Measurements from ENCODE around the gene MSLN.
A peak's percentile ranks its signal among the peaks of the same experiment; 100 is the strongest.

DNA sequence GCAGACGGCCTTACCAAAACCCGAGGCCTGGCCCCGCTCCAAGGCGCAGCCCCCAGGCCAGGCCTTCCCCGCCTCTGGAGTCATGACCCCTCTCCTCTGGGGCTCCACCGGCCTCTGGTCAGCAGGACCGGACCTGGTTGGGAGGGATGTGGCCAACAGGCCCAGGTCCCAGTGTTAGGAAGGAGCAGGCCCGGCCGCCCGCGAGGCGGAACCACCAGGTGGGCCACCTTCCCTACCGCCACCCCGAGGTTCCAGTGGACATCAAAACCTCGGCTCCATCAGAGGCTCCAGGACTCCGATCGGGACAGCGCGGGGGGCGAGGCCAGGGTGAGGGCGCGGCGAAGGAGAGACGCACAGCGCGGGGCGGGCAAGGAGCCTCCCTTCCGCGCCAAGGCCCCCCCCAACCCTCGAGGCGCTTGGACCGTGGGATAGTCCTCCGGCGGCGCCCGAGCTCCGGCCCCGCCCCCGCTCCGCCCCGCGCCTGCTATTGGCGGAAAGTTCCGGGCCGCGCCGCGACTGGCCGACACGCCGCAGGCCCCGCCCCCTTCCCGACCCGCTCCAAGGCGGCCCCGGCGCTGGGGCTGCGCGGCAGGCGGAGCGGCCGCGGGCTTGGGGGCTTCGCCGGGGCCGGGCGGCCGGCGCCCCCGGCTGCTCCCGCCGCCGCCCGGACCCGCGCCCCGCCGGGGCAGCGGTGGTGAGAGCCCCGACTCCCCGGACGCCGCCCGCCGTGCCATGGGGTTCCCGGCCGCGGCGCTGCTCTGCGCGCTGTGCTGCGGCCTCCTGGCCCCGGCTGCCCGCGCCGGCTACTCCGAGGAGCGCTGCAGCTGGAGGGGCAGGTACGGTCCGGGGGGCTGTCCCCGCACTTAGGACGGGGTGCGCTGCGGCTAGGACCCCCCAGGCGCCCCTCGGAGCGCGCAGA, 45.7 kb upstream of the MSLN start, which contains the start of gene METRN:
- TF ChIP-seq, protein P1, sequence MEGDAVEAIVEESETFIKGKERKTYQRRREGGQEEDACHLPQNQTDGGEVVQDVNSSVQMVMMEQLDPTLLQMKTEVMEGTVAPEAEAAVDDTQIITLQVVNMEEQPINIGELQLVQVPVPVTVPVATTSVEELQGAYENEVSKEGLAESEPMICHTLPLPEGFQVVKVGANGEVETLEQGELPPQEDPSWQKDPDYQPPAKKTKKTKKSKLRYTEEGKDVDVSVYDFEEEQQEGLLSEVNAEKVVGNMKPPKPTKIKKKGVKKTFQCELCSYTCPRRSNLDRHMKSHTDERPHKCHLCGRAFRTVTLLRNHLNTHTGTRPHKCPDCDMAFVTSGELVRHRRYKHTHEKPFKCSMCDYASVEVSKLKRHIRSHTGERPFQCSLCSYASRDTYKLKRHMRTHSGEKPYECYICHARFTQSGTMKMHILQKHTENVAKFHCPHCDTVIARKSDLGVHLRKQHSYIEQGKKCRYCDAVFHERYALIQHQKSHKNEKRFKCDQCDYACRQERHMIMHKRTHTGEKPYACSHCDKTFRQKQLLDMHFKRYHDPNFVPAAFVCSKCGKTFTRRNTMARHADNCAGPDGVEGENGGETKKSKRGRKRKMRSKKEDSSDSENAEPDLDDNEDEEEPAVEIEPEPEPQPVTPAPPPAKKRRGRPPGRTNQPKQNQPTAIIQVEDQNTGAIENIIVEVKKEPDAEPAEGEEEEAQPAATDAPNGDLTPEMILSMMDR (CRISPR knock-in tag; IDR thresholded peaks at IDR 0.05), result peak; percentile 15; the same call in 1 of the 2 replicates
- TF ChIP-seq, protein P2, sequence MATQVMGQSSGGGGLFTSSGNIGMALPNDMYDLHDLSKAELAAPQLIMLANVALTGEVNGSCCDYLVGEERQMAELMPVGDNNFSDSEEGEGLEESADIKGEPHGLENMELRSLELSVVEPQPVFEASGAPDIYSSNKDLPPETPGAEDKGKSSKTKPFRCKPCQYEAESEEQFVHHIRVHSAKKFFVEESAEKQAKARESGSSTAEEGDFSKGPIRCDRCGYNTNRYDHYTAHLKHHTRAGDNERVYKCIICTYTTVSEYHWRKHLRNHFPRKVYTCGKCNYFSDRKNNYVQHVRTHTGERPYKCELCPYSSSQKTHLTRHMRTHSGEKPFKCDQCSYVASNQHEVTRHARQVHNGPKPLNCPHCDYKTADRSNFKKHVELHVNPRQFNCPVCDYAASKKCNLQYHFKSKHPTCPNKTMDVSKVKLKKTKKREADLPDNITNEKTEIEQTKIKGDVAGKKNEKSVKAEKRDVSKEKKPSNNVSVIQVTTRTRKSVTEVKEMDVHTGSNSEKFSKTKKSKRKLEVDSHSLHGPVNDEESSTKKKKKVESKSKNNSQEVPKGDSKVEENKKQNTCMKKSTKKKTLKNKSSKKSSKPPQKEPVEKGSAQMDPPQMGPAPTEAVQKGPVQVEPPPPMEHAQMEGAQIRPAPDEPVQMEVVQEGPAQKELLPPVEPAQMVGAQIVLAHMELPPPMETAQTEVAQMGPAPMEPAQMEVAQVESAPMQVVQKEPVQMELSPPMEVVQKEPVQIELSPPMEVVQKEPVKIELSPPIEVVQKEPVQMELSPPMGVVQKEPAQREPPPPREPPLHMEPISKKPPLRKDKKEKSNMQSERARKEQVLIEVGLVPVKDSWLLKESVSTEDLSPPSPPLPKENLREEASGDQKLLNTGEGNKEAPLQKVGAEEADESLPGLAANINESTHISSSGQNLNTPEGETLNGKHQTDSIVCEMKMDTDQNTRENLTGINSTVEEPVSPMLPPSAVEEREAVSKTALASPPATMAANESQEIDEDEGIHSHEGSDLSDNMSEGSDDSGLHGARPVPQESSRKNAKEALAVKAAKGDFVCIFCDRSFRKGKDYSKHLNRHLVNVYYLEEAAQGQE (IDR thresholded peaks at IDR 0.05; ENCODE audit: borderline replicate concordance in 1 of 2, low read depth in 1 of 2, low read length in 2 of 2), result no peak
- TF ChIP-seq RAD21 (CRISPR knock-in tag; IDR thresholded peaks at IDR 0.05), result no peak
- no peak for TF ChIP-seq SP1 (IDR thresholded peaks at IDR 0.05)
- TF ChIP-seq SP1 (CRISPR knock-in tag; IDR thresholded peaks at IDR 0.05), result peak; percentile 64
- TF ChIP-seq, protein P3, sequence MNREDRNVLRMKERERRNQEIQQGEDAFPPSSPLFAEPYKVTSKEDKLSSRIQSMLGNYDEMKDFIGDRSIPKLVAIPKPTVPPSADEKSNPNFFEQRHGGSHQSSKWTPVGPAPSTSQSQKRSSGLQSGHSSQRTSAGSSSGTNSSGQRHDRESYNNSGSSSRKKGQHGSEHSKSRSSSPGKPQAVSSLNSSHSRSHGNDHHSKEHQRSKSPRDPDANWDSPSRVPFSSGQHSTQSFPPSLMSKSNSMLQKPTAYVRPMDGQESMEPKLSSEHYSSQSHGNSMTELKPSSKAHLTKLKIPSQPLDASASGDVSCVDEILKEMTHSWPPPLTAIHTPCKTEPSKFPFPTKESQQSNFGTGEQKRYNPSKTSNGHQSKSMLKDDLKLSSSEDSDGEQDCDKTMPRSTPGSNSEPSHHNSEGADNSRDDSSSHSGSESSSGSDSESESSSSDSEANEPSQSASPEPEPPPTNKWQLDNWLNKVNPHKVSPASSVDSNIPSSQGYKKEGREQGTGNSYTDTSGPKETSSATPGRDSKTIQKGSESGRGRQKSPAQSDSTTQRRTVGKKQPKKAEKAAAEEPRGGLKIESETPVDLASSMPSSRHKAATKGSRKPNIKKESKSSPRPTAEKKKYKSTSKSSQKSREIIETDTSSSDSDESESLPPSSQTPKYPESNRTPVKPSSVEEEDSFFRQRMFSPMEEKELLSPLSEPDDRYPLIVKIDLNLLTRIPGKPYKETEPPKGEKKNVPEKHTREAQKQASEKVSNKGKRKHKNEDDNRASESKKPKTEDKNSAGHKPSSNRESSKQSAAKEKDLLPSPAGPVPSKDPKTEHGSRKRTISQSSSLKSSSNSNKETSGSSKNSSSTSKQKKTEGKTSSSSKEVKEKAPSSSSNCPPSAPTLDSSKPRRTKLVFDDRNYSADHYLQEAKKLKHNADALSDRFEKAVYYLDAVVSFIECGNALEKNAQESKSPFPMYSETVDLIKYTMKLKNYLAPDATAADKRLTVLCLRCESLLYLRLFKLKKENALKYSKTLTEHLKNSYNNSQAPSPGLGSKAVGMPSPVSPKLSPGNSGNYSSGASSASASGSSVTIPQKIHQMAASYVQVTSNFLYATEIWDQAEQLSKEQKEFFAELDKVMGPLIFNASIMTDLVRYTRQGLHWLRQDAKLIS (CRISPR knock-in tag; IDR thresholded peaks at IDR 0.05), result no peak
- TF ChIP-seq THYN1 (CRISPR knock-in tag; IDR thresholded peaks at IDR 0.05; ENCODE audit: borderline replicate concordance, low read depth), result no peak
- no peak for TF ChIP-seq SSRP1 (CRISPR knock-in tag; IDR thresholded peaks at IDR 0.05)
- TF ChIP-seq ZSCAN9 (CRISPR knock-in tag; IDR thresholded peaks at IDR 0.05; ENCODE audit: borderline replicate concordance), result no peak

All from HepG2 (cell line).